GM19043 (cell line): ENCODE results near the gene GAL3ST2.
"Not testable (repeated sequence)": the region's sequence is repeated elsewhere in the genome, so short reads cannot be mapped to it uniquely, and the experiment has no call there.

Experiments used
- ATAC-seq: cut with Tn5 transposase; IDR thresholded peaks from one replicate; pipeline ENCODE4 v1.9.1; 2021; ENCODE audit warnings: low read depth; ENCODE audit not compliant: unreplicated experiment

The GAL3ST2 gene

DNA sequence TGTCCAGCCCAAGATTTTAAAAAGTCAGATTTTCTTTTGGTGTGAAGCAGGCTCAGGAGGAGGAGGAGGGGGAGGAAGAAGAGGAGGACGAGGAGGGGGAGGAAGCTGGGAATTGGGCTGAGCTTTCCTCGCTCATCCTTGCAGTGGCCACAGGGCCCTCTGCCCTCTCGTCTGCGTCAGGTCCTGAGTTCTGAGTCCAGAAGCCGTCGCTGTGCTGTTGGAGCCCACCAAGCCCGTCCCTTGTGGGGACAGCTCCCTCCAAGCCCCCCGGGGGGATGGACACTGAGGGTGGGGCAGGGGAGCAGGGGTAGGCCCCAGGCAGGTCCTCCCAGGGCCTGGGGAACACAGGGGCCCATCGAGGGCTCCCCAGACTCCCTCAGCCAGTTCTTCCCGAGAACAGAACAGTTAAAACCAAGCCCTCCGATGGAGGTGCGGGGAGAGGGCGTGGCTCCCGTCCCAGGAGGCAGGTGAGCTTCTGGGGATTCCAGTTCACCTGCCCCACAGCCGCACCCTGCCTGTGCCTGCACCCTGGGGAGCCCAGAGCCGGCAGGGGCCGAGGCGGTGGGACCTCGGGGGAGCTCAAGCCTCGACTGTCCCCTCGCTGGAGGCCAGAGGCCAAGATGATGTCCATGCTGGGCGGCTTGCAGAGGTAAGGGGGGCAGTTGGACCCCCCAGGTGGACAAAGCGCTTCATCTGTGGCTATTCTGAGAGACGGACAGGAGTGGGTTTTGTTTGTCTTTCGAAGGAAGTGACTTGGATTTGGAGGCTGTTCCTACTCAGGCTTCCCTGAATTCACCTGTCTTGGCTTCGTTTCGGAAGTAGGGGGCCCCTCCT is at the start of gene GAL3ST2:
TSS of gene GAL3ST2 (plus strand) at position 487 of the 834 bp plus-strand sequence. CDS start at position 621, 134 bp downstream.
- no peak for ATAC-seq

DNA sequence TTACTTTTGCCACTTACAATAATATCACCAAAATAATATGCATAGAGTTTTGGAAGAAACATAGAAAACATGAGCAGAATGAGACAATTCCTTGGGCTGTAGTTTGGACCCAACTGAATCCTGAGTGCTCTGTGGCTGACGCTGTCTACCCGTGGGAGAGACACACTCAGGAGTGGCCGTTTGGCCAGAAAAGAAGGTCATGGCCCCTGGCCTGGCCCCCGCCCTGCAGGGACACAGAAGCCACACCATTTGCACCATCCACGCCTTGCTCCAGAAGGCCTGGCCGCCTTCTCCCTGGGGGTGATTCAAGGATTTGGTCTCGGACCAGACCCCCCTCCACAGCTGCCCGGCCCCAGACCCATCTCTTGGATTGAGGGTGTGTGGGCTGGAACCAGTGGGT is 48.6 kb upstream of the GAL3ST2 start:
- ATAC-seq: no peak

DNA sequence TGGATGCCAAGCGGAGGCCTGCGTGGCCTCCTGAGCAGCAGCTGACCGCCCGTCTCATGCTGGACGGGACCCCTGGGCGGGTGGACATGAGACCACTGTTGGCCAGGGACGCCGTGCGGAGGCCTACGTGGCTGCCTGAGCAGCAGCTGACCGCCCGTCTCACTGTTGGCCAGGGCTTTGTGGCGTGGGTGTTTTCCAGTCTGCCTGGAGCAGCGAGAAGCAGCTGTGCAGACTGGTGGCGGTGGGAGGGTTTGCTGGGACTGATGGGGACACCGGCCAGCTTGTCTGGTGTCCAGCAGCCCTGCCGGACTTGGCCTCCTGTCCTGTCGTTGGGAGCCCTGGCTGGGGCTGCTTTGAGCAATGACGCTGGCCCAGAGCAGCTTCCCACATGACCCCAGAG is 48.0 kb upstream of the GAL3ST2 start:
- no peak for ATAC-seq

DNA sequence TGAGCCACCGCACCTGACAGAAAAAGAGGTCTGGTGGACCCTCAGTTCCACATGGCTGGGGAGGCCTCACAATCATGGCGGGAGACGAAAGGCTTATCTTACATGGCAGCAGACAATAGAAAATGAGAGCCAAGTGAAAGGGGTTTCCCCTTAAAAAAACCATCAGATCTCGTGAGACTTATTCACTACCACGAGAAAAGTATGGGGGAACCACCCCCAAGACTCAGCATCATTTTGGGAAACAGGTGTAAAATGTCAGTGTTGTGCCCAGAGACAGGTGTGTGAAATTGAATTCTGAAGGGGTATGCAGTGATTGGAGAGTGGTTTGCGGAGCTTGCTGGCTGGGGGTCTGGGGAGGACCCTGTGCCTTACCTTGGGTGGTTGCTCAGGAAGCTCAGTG is 46.8 kb upstream of the GAL3ST2 start:
- no peak for ATAC-seq

DNA sequence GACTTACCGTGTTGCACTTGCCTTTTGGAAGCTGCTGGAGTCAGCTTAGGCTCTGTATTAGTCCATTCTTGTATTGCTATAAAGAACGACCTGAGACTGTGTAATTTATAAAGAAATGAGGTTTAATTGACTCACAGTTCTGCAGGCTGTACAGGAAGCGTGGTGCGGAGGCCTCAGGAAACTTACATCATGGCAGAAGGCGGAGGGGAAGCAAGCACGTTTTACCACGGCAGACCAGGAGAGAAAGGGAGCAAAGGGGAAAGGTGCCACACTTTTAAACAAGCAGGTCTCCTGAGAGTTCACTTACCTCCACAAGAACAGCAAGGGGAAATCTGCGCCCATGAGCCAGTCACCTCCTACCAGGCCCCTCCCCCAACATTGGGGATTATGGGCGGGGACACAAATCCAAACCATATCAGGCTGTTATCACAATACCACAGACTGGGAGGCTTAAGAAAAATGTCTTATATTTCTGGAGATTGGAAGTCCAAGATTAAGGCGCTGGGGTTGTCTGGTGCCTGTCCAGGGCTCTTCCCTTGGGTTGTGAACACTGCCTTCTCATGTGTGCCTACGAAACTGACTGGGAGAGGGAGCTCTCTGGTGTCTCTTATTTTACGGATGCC is 45.8 kb upstream of the GAL3ST2 start:
- no peak for ATAC-seq

DNA sequence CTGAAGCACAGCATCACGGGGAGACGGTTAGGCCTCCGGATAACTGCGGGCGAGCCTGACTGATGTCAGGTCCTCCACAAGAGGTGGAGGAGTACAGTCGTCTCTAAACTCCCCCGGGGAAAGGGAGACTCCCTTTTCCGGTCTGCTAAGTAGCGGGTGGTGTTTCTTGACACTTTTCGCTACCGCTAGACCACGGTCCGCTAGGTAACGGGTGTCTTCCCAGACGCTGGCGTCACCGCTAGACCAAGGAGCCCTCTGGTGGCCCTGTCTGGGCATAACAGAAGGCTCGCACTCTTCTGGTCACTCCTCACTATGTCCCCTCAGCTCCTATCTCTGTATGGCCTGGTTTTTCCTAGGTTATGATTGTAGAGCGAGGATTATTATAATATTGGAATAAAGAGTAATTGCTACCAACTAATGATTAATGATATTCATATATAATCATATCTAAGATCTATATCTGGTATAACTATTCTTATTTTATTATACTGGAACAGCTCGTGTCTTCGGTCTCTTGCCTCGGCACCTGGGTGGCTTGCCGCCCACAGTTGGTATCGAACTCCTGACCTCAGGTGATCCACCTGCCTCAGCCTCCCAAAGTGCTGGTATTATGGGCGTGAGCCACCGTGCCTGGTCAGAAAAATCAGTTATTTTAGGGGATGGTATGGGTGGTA is 44.0 kb upstream of the GAL3ST2 start:
- ATAC-seq: not testable (repeated sequence)

DNA sequence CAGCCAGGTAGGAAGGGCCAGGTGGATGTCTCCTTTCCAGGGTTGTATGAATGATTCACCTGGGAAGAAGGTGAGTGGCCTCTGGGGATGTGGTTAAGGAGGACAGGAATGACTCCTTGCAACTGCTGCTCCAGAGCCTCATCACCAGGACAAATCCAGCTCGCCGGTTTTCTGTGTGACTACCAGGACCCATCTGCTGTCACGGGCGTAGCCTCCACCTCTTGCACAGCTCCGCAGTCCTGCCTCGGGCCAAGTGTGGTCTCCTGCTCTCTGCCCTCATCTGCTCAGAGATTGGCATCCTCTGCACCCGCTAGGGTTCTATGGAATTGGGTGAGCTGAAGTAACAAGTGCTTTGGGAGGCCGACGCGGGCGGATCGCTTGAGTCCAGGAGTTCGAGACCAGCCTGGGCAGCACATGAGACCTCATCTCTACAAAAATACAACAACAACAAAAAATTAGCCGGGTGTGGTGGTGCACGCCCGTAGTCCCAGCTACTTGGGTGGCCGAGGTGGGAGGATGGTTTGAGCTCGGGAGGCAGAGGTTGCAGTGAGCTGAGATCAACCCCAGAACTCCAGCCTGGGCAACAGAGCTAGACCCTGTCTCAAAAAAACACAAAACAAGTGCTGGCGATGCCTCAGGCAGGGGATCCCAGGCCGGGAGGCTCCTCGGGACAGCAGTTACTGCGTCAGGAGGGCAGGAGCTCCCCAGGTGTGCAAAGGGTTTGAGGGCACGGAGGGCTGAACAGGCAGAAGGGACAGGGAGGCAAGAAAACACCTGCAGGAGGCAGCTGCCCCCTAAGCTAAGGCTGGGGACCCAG is 43.0 kb upstream of the GAL3ST2 start:
- ATAC-seq: no peak

DNA sequence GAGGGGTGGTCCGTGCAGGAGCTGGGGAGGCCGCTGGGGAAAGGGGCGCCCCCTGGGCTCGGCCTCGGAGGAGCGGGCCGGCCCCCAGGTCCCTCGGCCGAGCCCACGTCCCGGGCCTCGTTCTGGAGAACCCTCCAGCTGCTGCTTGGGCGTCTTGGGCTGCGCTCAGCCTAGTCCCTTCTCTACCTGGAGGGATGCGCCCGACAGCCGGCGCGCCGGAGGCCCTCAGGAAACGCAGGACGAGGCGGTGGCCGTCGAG is 42.5 kb upstream of the GAL3ST2 start:
- ATAC-seq: no peak

DNA sequence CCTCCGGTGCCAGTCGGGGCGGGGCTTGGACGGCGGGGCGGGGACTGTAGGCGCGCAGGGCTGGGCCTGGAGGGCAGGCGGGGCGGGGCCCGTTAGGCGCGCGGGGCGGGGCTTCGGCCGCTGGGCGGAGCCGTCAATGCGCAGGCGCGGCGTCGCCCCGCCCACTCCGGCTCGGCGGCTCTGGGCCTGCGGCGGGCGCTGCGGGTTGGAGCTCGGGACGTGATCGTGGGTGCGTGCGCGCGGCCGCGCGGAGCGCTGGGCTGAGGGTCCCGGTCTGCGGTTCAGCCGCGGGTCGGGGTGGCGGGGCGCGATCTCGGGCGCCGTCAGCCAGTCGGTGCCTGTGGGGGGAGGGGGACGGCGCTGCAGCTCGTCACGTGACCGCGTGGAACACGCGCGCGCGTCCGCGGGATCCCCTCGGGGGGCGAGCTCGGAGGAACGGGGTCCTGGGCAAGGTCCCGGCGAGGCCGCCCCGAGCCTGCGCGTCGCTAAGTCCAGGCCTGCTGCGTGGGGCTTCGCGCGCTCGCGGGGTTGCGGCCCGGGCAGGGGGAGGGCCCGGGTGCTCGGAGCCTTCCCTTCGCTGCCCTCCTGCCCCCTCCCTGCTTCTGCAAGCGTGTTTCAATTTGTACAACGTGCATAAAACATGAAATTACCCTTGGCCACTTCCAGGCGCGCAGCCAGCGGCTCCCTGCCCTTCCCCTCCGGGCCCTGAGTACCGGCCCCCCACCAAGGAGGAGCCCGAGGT is 42.0 kb upstream of the GAL3ST2 start, which contains the start of gene D2HGDH:
TSS of gene D2HGDH (plus strand) at position 164 of the 742 bp plus-strand sequence. CDS start 595 bp downstream, outside the sequence.
- peak; percentile 61 for ATAC-seq

DNA sequence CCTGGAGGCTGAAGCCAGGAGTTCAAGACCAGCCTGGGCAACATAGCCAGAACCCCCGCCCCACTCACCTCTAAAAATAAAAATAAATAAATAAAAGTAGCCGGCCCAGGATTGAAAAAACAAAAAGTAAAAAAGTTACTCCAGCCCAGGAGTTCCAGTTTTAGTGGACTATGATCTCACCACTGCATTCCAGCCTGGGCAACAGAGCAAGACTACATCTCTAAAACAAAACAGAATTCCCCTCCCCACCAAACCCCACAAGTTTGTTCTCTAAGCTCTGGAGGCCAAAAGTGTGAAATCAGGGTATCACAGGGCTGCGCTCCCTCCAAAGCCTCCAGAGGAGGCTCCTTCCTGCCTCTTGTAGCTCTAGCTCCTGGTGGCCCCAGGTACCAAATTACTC is 40.5 kb upstream of the GAL3ST2 start:
- ATAC-seq: no peak

DNA sequence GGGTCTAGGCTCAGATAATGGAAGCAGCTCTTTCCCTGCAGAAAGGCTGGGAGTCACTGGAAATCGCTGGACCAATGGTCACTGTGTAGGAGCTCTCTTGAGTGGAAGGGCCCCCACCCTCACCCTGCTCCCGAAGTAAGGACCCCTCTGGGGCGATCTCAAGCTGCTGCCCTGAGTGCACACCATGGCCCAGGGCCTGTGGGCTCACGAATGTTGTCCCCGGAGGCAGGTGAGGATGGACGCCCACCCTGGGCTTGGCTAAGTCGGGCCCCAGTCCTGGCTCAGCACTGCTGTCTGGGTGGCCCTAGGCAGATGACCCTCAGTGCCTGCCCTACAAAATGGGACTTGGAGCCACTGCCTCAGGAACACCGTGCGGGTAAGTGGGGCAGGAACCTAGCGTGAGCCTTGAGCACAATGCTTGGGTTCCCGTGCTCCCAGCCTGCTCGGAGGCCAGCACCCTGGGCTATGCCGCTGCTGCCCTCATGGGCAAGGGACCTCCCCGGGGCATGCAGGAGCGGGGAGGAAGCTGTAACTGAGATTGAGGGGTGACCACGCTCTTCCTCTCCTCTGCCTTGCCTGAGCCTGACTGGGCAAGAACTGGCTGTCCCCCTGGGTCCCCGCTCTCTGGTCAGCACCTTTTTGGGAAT is 38.5 kb upstream of the GAL3ST2 start:
- no peak for ATAC-seq

DNA sequence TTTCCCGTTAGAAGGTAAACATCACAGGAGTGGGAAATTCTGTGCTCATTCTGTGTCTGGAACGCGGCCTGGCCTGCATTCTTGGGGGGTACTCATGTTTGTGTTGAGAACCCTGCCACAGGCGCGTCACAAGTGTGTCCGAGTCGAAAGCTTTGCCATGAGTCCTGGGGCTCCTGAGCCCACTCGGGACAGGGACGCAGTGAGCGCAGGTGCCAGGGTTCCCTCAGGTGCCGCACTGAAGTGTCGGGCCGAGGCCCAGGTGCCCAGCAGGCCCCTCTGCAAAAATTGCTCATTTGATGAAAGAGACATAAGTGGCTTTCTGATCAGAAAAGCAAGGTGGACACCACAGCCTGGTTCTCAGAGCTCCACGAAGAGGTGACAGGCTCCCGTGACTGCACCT is 37.4 kb upstream of the GAL3ST2 start:
- no peak for ATAC-seq

DNA sequence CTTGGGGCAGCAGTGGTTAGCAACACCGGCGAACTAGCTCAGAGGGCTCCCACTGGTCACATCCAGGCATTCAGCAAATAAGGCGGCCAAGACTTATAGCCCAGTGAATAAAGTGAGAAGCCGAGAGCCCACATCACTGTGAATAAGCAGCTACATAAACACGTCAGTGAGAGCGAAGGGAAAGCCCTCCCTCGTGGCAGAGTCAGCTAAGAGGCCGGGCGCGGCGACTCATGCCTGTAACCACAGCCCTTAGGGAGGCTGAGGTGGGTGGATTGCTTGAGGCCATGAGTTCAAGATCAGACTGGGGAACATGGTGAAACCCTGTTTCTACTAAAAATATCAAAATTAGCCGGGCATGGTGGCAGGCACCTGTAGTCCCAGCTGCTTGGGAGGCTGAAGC is 37.0 kb upstream of the GAL3ST2 start:
- ATAC-seq: no peak

DNA sequence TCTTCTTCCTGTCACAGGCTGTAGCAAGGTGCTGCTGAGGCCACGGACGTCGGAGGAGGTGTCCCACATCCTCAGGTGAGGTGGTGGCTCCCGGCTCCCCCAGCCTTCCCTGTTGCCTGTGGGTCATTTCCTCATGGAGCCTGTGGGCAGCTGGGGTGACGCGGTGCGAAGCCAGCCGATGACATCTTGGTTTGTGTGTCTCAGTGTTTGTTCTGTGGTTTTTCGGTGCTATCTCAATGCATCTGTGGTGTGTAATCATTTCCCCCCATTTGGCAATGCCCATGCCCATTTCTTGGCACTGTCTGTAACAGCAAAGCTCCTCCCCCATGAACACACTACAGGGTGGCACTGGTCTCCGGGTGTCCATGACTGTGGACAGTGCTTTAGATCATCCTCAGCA is 35.6 kb upstream of the GAL3ST2 start:
- no peak for ATAC-seq

DNA sequence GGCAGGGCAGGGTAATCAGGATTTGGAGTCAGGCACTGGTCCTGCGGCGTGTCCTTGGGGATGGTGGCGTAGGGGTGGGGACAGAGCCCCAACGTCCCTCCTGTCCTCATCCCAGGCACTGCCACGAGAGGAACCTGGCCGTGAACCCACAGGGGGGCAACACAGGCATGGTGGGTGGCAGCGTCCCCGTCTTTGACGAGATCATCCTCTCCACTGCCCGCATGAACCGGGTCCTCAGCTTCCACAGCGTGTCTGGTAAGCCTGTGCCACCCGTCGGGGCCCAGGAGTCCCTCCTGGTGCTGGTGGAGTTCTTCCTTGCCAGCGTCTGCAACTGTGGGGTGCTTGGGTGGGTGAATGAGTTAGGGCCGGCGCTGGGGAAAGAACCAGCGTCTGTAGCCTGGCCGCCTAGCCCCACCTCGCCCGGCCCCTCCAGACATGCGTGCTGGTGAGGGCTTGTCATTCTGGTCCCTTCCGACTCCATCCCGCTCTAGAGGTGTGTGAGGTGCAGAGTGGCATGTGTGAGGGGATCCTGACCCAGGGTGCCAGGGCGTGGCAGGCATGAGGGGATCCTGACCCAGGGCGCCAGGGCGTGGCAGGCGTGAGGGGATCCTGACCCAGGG is 34.2 kb upstream of the GAL3ST2 start:
- ATAC-seq: no peak

DNA sequence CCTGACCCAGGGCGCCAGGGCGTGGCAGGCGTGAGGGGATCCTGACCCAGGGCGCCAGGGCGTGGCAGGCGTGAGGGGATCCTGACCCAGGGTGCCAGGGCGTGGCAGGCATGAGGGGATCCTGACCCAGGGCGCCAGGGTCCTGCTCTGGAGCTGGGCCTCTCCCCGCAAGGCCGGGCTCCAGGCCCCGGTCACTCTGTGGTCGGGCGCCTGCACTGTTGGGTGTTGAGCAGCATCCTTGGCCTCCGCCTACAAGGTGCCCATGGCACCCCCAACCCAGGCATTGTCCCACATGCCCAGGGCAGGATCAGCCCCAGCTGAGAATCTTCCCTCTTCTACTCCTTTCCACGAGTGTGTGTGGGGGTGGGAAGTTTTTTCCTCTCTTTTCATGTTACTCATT is 33.6 kb upstream of the GAL3ST2 start:
- not testable (repeated sequence) for ATAC-seq

DNA sequence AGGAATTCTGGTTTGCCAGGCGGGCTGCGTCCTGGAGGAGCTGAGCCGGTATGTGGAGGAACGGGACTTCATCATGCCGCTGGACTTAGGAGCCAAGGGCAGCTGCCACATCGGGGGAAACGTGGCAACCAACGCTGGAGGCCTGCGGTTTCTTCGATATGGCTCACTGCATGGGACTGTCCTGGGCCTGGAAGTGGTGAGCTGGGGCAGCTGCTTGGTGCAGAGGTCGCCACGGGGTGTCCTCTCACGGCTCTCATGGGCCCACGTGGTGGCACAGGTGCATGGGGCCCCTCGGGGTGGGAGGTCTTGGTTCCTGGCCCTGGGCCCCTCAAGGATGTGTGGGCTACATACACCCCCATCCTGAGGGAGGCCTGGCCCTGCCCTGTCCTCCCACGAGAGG is 33.0 kb upstream of the GAL3ST2 start:
- ATAC-seq: no peak

DNA sequence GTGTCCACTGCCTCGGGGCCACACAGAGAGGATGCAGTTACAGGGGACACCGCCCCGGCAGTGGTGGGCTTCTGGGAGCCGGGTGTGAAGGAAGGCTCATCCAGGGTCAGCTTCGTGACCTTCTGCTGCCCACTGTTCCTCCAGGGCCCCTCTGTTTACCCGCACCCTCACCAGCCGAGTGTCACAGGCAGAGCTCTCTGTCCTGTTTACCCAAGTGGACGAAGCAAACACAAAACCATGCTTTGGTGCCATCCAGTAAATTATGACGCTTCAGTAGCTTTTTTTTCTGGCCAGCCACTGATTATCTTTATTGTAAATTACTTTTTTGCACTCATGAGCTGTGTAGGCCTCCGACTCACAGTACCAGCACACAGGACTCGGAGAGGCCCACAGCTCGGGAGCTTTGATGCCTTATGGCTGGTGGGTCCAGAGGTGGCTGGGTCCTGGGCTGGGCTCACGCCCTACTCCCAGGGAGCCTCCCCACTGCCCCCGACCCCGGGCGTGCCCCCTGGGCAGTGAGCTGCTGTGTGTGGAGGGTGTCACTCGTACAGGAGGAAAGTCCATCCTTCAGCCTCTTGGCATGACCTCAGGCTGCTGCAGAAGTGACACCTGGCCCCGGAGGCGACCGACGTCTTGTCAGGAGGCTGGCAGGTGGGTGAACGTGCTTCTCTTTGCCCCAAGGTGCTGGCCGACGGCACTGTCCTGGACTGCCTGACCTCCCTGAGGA is 32.4 kb upstream of the GAL3ST2 start:
- ATAC-seq: no peak

DNA sequence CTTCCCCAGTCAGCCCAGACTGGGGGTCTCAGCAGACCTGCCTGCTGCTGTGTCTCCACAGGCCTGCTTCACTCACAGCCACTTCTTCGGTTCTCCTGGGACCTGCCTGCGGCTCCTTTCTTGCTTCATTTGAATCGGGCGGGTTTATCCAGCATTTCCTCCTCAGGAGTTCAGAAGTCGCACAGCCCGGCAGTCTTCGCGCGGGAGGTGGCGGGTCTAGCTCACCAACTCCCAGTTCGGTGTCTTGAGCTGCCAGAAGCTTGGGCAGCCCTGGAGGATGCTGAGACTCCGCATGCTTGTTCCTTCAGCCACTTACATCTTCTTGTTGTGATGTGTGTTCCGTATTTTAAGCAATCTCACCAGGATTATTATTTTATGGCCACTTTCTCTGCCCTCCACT is 31.3 kb upstream of the GAL3ST2 start:
- ATAC-seq: no peak
